SK-N-SH (cell line): ENCODE measurements around the gene COPZ1. TPM values are rescaled to one million over a fixed set of nuclear protein-coding genes. Genes with fewer than 3 reads are reported as not detected.

ENCODE experiments used
- CTCF ChIA-PET: fragments of 300-600, 350-600 bp; formaldehyde crosslinking; extraction: SDS; loops from one replicate; lab custom pipeline; 2021; lab: Yijun Ruan, JAX
- POLR2A ChIA-PET: fragments of 350-600 bp; sonication (Branson Sonifier 250); formaldehyde crosslinking; extraction: SDS; loops from one replicate; lab custom pipeline; 2020; ENCODE audit warnings: antibody characterized with exemption, inconsistent platforms; lab: Yijun Ruan, JAX
- DNase-seq: peaks from one replicate; pipeline ENCODE4 v3.0.0; 2012
- H2AFZ ChIP-seq: fragments of 200-600 bp; sonication (generic); 2 replicates; pipeline ENCODE4 v1.8.1; 2016; ENCODE audit warnings: antibody characterized with exemption, mild to moderate bottlenecking, low read depth
- H3F3A ChIP-seq: fragments of 200-600 bp; sonication (generic); replicated peaks from 2 replicates; pipeline ENCODE3; 2016; ENCODE audit warnings: antibody characterized with exemption, mild to moderate bottlenecking; ENCODE audit not compliant: insufficient read depth
- H3K27ac ChIP-seq, 2 experiments: fragments of 200-500 bp in 1 of 2; fragments of 200-600 bp in 1 of 2; sonication (Bioruptor generic) in 1 of 2; sonication (generic), shearing (Covaris generic) in 1 of 2; 2 replicates each; pipeline versions ENCODE4 v1.5.1 to v1.6.1; 2014 to 2016; ENCODE audit warnings: low read depth in 2 of 2, inconsistent platforms in 1 of 2, low read length in 1 of 2, mild to moderate bottlenecking in 1 of 2, mixed read lengths in 1 of 2
- H3K27me3 ChIP-seq: fragments of 200-600 bp; sonication (generic), shearing (Covaris generic); 2 replicates; pipeline ENCODE4 v1.6.1; 2016; ENCODE audit warnings: mixed run types; ENCODE audit not compliant: insufficient read depth
- H3K36me3 ChIP-seq, 2 experiments: fragments of 200-500 bp in 1 of 2; fragments of 200-600 bp in 1 of 2; sonication (Bioruptor generic) in 1 of 2; sonication (generic) in 1 of 2; replicated peaks in 1 of 2; 2 replicates each; pipeline versions ENCODE3 to v1.5.1; 2014 to 2016; ENCODE audit warnings: low read length in 1 of 2, mild to moderate bottlenecking in 1 of 2; ENCODE audit not compliant: insufficient read depth in 2 of 2, control insufficient read depth in 1 of 2
- H3K4me1 ChIP-seq, 2 experiments: fragments of 200-500 bp in 1 of 2; fragments of 200-600 bp in 1 of 2; sonication (Bioruptor generic) in 1 of 2; sonication (generic), shearing (Covaris generic) in 1 of 2; 2 replicates each; pipeline versions ENCODE4 v1.5.1 to v1.6.1; 2014 to 2016; ENCODE audit warnings: low read depth in 1 of 2, low read length in 1 of 2, mixed run types in 1 of 2; ENCODE audit not compliant: insufficient read depth in 2 of 2, control insufficient read depth in 1 of 2
- H3K4me2 ChIP-seq: fragments of 200-600 bp; sonication (generic), shearing (Covaris generic); 2 replicates; pipeline ENCODE4 v1.6.1; 2017; ENCODE audit warnings: mixed run types
- H3K4me3 ChIP-seq, 2 experiments: fragments of 200-500 bp in 1 of 2; fragments of 200-600 bp in 1 of 2; sonication (Bioruptor generic) in 1 of 2; sonication (generic), shearing (Covaris generic) in 1 of 2; 2 replicates each; pipeline versions ENCODE4 v1.5.1 to v1.8.1; 2014 to 2016; ENCODE audit warnings: low read depth in 2 of 2, inconsistent platforms in 1 of 2, low read length in 1 of 2, mild to moderate bottlenecking in 1 of 2, mixed read lengths in 1 of 2, moderate library complexity in 1 of 2
- H3K79me2 ChIP-seq: fragments of 200-600 bp; sonication (generic); 2 replicates; pipeline ENCODE4 v1.8.1; 2017; ENCODE audit warnings: mild to moderate bottlenecking; ENCODE audit not compliant: insufficient read depth
- H3K9ac ChIP-seq: fragments of 200-600 bp; sonication (generic); 2 replicates; pipeline ENCODE4 v1.6.1; 2017; ENCODE audit warnings: mixed run types
- H3K9me2 ChIP-seq: fragments of 200-600 bp; sonication (generic); 2 replicates; pipeline ENCODE4 v1.6.1; 2017; ENCODE audit warnings: mixed run types
- H3K9me3 ChIP-seq: fragments of 200-600 bp; sonication (generic); 2 replicates; pipeline ENCODE4 v1.6.1; 2017; ENCODE audit warnings: mixed run types, mild to moderate bottlenecking, moderate library complexity
- H4K20me1 ChIP-seq: fragments of 200-600 bp; sonication (generic); 2 replicates; pipeline ENCODE4 v1.6.1; 2017; ENCODE audit warnings: mild to moderate bottlenecking, mixed run types; ENCODE audit not compliant: insufficient read depth
- CHD2 ChIP-seq: fragments of 150-350 bp; IDR thresholded peaks from 2 replicates; pipeline ENCODE4 v1.6.1; 2018; ENCODE audit warnings: low read length; ENCODE audit not compliant: partially characterized antibody
- CTCF ChIP-seq: fragments of 200-600 bp; sonication (generic); IDR thresholded peaks from 2 replicates; pipeline ENCODE4 v1.6.1; 2017; ENCODE audit warnings: antibody characterized with exemption, mild to moderate bottlenecking, moderate library complexity
- EZH2phosphoT487 ChIP-seq: fragments of 200-600 bp; sonication (generic); IDR thresholded peaks from 2 replicates; pipeline ENCODE4 v1.6.1; 2017; ENCODE audit warnings: low read depth, mixed run types, mild to moderate bottlenecking, antibody characterized with exemption, moderate library complexity, borderline replicate concordance
- MEF2A ChIP-seq: IDR thresholded peaks from 2 replicates; pipeline ENCODE4 v1.4.0; 2012; ENCODE audit warnings: low read depth, borderline replicate concordance
- RCOR1 ChIP-seq: fragments of 150-350 bp; IDR thresholded peaks from 2 replicates; pipeline ENCODE4 v1.6.1; 2017; ENCODE audit warnings: antibody characterized with exemption, low read length
- RFX5 ChIP-seq: IDR thresholded peaks from 2 replicates; pipeline ENCODE4 v1.6.1; 2012; ENCODE audit warnings: mild to moderate bottlenecking, improper control_type of control experiment, low read length
- RXRA ChIP-seq: IDR thresholded peaks from 2 replicates; pipeline ENCODE4 v1.4.0; 2012; ENCODE audit warnings: low read depth, mild to moderate bottlenecking, borderline replicate concordance
- TCF12 ChIP-seq: IDR thresholded peaks from 2 replicates; pipeline ENCODE4 v1.4.0; 2012
- TEAD4 ChIP-seq: IDR thresholded peaks from 2 replicates; pipeline ENCODE4 v1.4.0; 2012; ENCODE audit warnings: mild to moderate bottlenecking, borderline replicate concordance; ENCODE audit not compliant: insufficient read depth
- USF1 ChIP-seq: IDR thresholded peaks from 2 replicates; pipeline ENCODE4 v1.4.0; 2012; ENCODE audit warnings: low read depth, borderline replicate concordance
- ZBTB33 ChIP-seq: IDR thresholded peaks from 2 replicates; pipeline ENCODE4 v1.4.0; 2012; ENCODE audit warnings: low read depth, borderline replicate concordance
- WGBS: methylation state at CpG from one replicate; pipeline ENCODE4 v1.1.6; 2017; ENCODE audit warnings: low lambda C conversion rate; 5-methylcytosine and 5-hydroxymethylcytosine counted together
- polyA plus RNA-seq, 3 experiments: library from polyadenylated mRNA; depleted of rRNA; stranded (reverse); fragments of >200 nt; gene quantifications; 2 replicates each; pipeline ENCODE4 v1.2.3, GENCODE V29; 2012

Gene COPZ1
- polyA plus RNA-seq, 1 of the 3 experiments (the other 2 are of a cell fraction), result 111 TPM

- H3K4me3 ChIP-seq, result no peak overlapping the region
- H3K9ac ChIP-seq, result no peak overlapping the region
- CTCF ChIA-PET, result interaction anchor here (1.0 to 11.1 kb wide), 11 partner anchors 8 to 173 kb away, joined by 3 to 118 read pairs (median 7); no protein-coding TSS in a partner anchor
- H3K9me2 ChIP-seq, result no peaks in the 10 kb centered on the region
- no peaks in the 10 kb centered on the region for H3K79me2 ChIP-seq
- no peak overlapping the region for H3K4me2 ChIP-seq
- H3K9me3 ChIP-seq, result no peaks in the 10 kb centered on the region
- no peak for TF ChIP-seq EZH2phosphoT487
- no peak for TF ChIP-seq RFX5
- no peak for TF ChIP-seq USF1
- no peak for TF ChIP-seq TEAD4
- no peak for TF ChIP-seq ZBTB33
- TF ChIP-seq TCF12, result no peak
- no peak for TF ChIP-seq CHD2
- no peaks in the 10 kb centered on the region for H3K27me3 ChIP-seq
- DNase-seq, result no peak
- H3K4me1 ChIP-seq, result peaks cover 0 to 47% of the 10 kb centered on the region in 2 experiments; a peak in 1 of 4 replicates
- no peaks in the 10 kb centered on the region for H4K20me1 ChIP-seq
- H2AFZ ChIP-seq, result no peak overlapping the region
- peaks cover 6% of the 10 kb centered on the region for H3F3A ChIP-seq
- POLR2A ChIA-PET, result no interaction called here
- H3K36me3 ChIP-seq, result no peaks in the 10 kb centered on the region
- 100% methylated on average over 3 of the region's 3 CpGs for WGBS
- H3K27ac ChIP-seq, result no peak overlapping the region
Observed at GRCh38 chr12:54387114-54387467, 62.2 kb downstream of the COPZ1 start.

GRCh38 chr12:54388237-54389133 is 63.6 kb downstream of the COPZ1 start:
- no peaks in the 10 kb centered on the region for H3K79me2 ChIP-seq
- H3F3A ChIP-seq, result peaks cover 6% of the 10 kb centered on the region
- no peak overlapping the region for H3K9ac ChIP-seq
- no peak overlapping the region for H3K4me2 ChIP-seq
- H2AFZ ChIP-seq, result no peak overlapping the region
- ChIA-PET CTCF (interaction anchor here (0.8 to 11.1 kb wide), 12 partner anchors 9 to 356 kb away, joined by 3 to 118 read pairs (median 8); partner anchors contain the start of gene HOXC5), POLR2A (interaction anchor here (0.9 kb wide), 1 partner anchor 9 kb away, joined by 3 read pairs; no protein-coding TSS in a partner anchor)
- peaks cover 0 to 47% of the 10 kb centered on the region in 2 experiments; a peak in 1 of 4 replicates for H3K4me1 ChIP-seq
- no peaks in the 10 kb centered on the region for H3K27me3 ChIP-seq
- H3K4me3 ChIP-seq, result no peak overlapping the region
- 73% methylated on average over 4 of the region's 4 CpGs for WGBS
- peak; percentile 60 for DNase-seq
- no peaks in the 10 kb centered on the region for H3K9me2 ChIP-seq
- H3K27ac ChIP-seq, result peak overlapping the region in 1 of 2 experiments; percentile 36; a peak in 1 of 4 replicates
- no peaks in the 10 kb centered on the region for H3K36me3 ChIP-seq
- TF ChIP-seq RCOR1 (peak; percentile 32; the same call in 1 of the 2 replicates), CTCF (no peak), RXRA (no peak), MEF2A (no peak)
- H4K20me1 ChIP-seq, result no peaks in the 10 kb centered on the region
- no peaks in the 10 kb centered on the region for H3K9me3 ChIP-seq
